Measurements from ENCODE around the gene UMODL1. TPM values are rescaled to one million over a fixed set of nuclear protein-coding genes. Genes with fewer than 3 reads are reported as not detected.

Gene UMODL1
- total and polyA plus RNA-seq, 2 donors (not counting 1 experiment from before 2014, with no cell fraction given) = not detected

- no peak for DNase-seq (ENCODE audit: low read depth in 2 of 2)
- Histone ChIP-seq H3K36me3 (ENCODE audit: control insufficient read depth, insufficient read depth, low read length) (no peaks in the 10 kb centered on the region), H2AFZ (ENCODE audit: low read length) (no peak overlapping the region), H3K27me3 (ENCODE audit: control insufficient read depth, insufficient read depth, low read length) (peaks cover 23% of the 10 kb centered on the region), H3K4me1 (ENCODE audit: control insufficient read depth, extremely low read depth, insufficient read depth, low read length) (no peaks in the 10 kb centered on the region), H3K79me2 (ENCODE audit: control insufficient read depth, insufficient read depth, low read length) (no peaks in the 10 kb centered on the region), H3K4me2 (ENCODE audit: extremely low read depth, insufficient read depth, low read length) (no peak overlapping the region), H4K20me1 (ENCODE audit: control insufficient read depth, extremely low read depth, insufficient read depth, low read length) (no peaks in the 10 kb centered on the region), H3K4me3 (replicated peaks in 1 of 4; ENCODE audit: control extremely low read depth in 1 of 4, insufficient read depth in 1 of 4, low read depth in 3 of 4, low read length in 4 of 4) (no peak overlapping the region), H3K9ac (ENCODE audit: insufficient read depth, low read length) (no peak overlapping the region), H3K9me3 (ENCODE audit: control insufficient read depth, insufficient read depth, low read depth, low read length) (no peaks in the 10 kb centered on the region), H3K27ac (ENCODE audit: insufficient read depth, low read length) (no peak overlapping the region)
- TF ChIP-seq EZH2 (IDR thresholded peaks at IDR 0.05; ENCODE audit: low read length, missing control alignments) (no peak), CTCF (conservative IDR thresholded peaks at IDR 0.05 in 1 of 2, IDR thresholded peaks at IDR 0.05 in 1 of 2; ENCODE audit: low read depth in 1 of 2, low read length in 2 of 2) (no peak)
Observed at GRCh38 chr21:42066521-42066920, 4.6 kb upstream of the UMODL1 start.

GRCh38 chr21:42067531-42068255 lies 3.4 kb upstream of the UMODL1 start:
- Histone ChIP-seq H3K9me3 (ENCODE audit: control insufficient read depth, insufficient read depth, low read depth, low read length) (no peaks in the 10 kb centered on the region), H3K79me2 (ENCODE audit: control insufficient read depth, insufficient read depth, low read length) (no peaks in the 10 kb centered on the region), H2AFZ (ENCODE audit: low read length) (no peak overlapping the region), H3K4me1 (ENCODE audit: control insufficient read depth, extremely low read depth, insufficient read depth, low read length) (no peaks in the 10 kb centered on the region), H3K27me3 (ENCODE audit: control insufficient read depth, insufficient read depth, low read length) (peaks cover 17% of the 10 kb centered on the region), H3K4me3 (replicated peaks in 1 of 4; ENCODE audit: control extremely low read depth in 1 of 4, insufficient read depth in 1 of 4, low read depth in 3 of 4, low read length in 4 of 4) (no peak overlapping the region), H3K36me3 (ENCODE audit: control insufficient read depth, insufficient read depth, low read length) (no peaks in the 10 kb centered on the region), H3K4me2 (ENCODE audit: extremely low read depth, insufficient read depth, low read length) (no peak overlapping the region), H3K27ac (ENCODE audit: insufficient read depth, low read length) (no peak overlapping the region), H3K9ac (ENCODE audit: insufficient read depth, low read length) (no peak overlapping the region), H4K20me1 (ENCODE audit: control insufficient read depth, extremely low read depth, insufficient read depth, low read length) (no peaks in the 10 kb centered on the region)
- TF ChIP-seq CTCF (conservative IDR thresholded peaks at IDR 0.05 in 1 of 2, IDR thresholded peaks at IDR 0.05 in 1 of 2; ENCODE audit: low read depth in 1 of 2, low read length in 2 of 2) (no peak), EZH2 (IDR thresholded peaks at IDR 0.05; ENCODE audit: low read length, missing control alignments) (no peak)
- no peak for DNase-seq (ENCODE audit: low read depth in 2 of 2)

- no peak for TF ChIP-seq EZH2 (IDR thresholded peaks at IDR 0.05; ENCODE audit: low read length, missing control alignments)
- TF ChIP-seq CTCF (conservative IDR thresholded peaks at IDR 0.05 in 1 of 2, IDR thresholded peaks at IDR 0.05 in 1 of 2; ENCODE audit: low read depth in 1 of 2, low read length in 2 of 2) = no peak
- no peak overlapping the region for H3K4me3 ChIP-seq (replicated peaks in 1 of 4; ENCODE audit: control extremely low read depth in 1 of 4, insufficient read depth in 1 of 4, low read depth in 3 of 4, low read length in 4 of 4)
- no peaks in the 10 kb centered on the region for H3K36me3 ChIP-seq (ENCODE audit: control insufficient read depth, insufficient read depth, low read length)
- no peak overlapping the region for H3K9ac ChIP-seq (ENCODE audit: insufficient read depth, low read length)
- no peaks in the 10 kb centered on the region for H3K4me1 ChIP-seq (ENCODE audit: control insufficient read depth, extremely low read depth, insufficient read depth, low read length)
- no peak overlapping the region for H3K4me2 ChIP-seq (ENCODE audit: extremely low read depth, insufficient read depth, low read length)
- no peak for DNase-seq (ENCODE audit: low read depth in 2 of 2)
- H2AFZ ChIP-seq (ENCODE audit: low read length) = no peak overlapping the region
- H4K20me1 ChIP-seq (ENCODE audit: control insufficient read depth, extremely low read depth, insufficient read depth, low read length) = no peaks in the 10 kb centered on the region
- no peaks in the 10 kb centered on the region for H3K9me3 ChIP-seq (ENCODE audit: control insufficient read depth, insufficient read depth, low read depth, low read length)
- H3K79me2 ChIP-seq (ENCODE audit: control insufficient read depth, insufficient read depth, low read length) = no peaks in the 10 kb centered on the region
- H3K27me3 ChIP-seq (ENCODE audit: control insufficient read depth, insufficient read depth, low read length) = peaks cover 18% of the 10 kb centered on the region
- H3K27ac ChIP-seq (ENCODE audit: insufficient read depth, low read length) = no peak overlapping the region
Observed at GRCh38 chr21:42068256-42068545, 2.9 kb upstream of the UMODL1 start.

All from fibroblast of lung (primary cell).